ENCODE data around the gene TIMM44. TPM values are rescaled to one million over a fixed set of nuclear protein-coding genes. Genes with fewer than 3 reads are reported as not detected.

TIMM44 gene
- polyA plus RNA-seq, 3 donors: 9.5 to 33.2 (median 10.4) TPM

- peaks cover 66 to 83% of the 10 kb centered on the region in 2 donors for H3K36me3 ChIP-seq (replicated peaks in 1 of 2; ENCODE audit: control insufficient read depth in 1 of 2, insufficient read depth in 2 of 2, low read length in 2 of 2)
- H3K27me3 Mint-ChIP-seq (ENCODE audit: low read depth in 3 of 3): no peaks in the 10 kb centered on the region
- no peaks in the 10 kb centered on the region for H3K27me3 ChIP-seq (ENCODE audit: control insufficient read depth in 2 of 2, insufficient read depth in 2 of 2, low read length in 2 of 2)
- intact Hi-C loops (cut with micrococcal nuclease): loop anchor here in 1 of 2 donors (10.0 kb wide), 1 partner anchor 186 kb away; no protein-coding TSS in a partner anchor
- no peak overlapping the region for H3K27ac Mint-ChIP-seq
- no peaks in the 10 kb centered on the region for H3K79me2 ChIP-seq (ENCODE audit: insufficient read depth, low read length)
- no peak overlapping the region for H3K9ac ChIP-seq (ENCODE audit: insufficient read depth, low read length, poor library complexity, severe bottlenecking)
- H3K4me2 ChIP-seq (replicated peaks; ENCODE audit: extremely low read depth, low read length, poor library complexity, severe bottlenecking): no peak overlapping the region
- no peaks in the 10 kb centered on the region for H3K9me3 Mint-ChIP-seq
- H3K4me1 Mint-ChIP-seq: no peaks in the 10 kb centered on the region
- no peaks in the 10 kb centered on the region for H3K9me3 ChIP-seq (replicated peaks in 1 of 2; ENCODE audit: control insufficient read depth in 1 of 2, insufficient read depth in 1 of 2, low read length in 2 of 2)
- H2AFZ ChIP-seq (ENCODE audit: insufficient read depth, low read depth, low read length, poor library complexity, severe bottlenecking): no peak overlapping the region
- TF ChIP-seq CTCF (IDR thresholded peaks at IDR 0.05): no peak
- whole genome bisulfite sequencing (ENCODE audit: insufficient coverage): 95% methylated on average over 18 of the region's 20 CpGs
- H3K27ac ChIP-seq (ENCODE audit: low read depth in 1 of 2, low read length in 2 of 2): no peak overlapping the region
- H3K36me3 Mint-ChIP-seq: peaks cover 51 to 92% of the 10 kb centered on the region in 2 donors
- peaks cover 8% of the 10 kb centered on the region for H4K20me1 ChIP-seq (ENCODE audit: insufficient read depth, low read length)
- H3K4me1 ChIP-seq (ENCODE audit: control insufficient read depth in 1 of 2, insufficient read depth in 2 of 2, low read length in 2 of 2): no peaks in the 10 kb centered on the region
- no peak overlapping the region for H3K4me3 Mint-ChIP-seq
- H3K4me3 ChIP-seq (replicated peaks in 1 of 3; ENCODE audit: low read depth in 2 of 3, low read length in 3 of 3): no peak overlapping the region
- no peak for DNase-seq
These were observed 25.5 kb upstream of the TIMM44 start for GRCh38 chr19:7968796-7969554.

- peaks cover 67 to 83% of the 10 kb centered on the region in 2 donors for H3K36me3 ChIP-seq (replicated peaks in 1 of 2; ENCODE audit: control insufficient read depth in 1 of 2, insufficient read depth in 2 of 2, low read length in 2 of 2)
- TF ChIP-seq CTCF (IDR thresholded peaks at IDR 0.05): no peak
- H3K9me3 ChIP-seq (replicated peaks in 1 of 2; ENCODE audit: control insufficient read depth in 1 of 2, insufficient read depth in 1 of 2, low read length in 2 of 2): no peaks in the 10 kb centered on the region
- H3K27me3 ChIP-seq (ENCODE audit: control insufficient read depth in 2 of 2, insufficient read depth in 2 of 2, low read length in 2 of 2): no peaks in the 10 kb centered on the region
- Mint-ChIP-seq H3K9me3 (no peaks in the 10 kb centered on the region), H3K27me3 (ENCODE audit: low read depth in 3 of 3) (peaks cover 0 to 1% (median 0%) of the 10 kb centered on the region in 3 donors), H3K36me3 (peaks cover 50 to 92% of the 10 kb centered on the region in 2 donors), H3K4me3 (no peak overlapping the region), H3K4me1 (no peaks in the 10 kb centered on the region), H3K27ac (peak overlapping the region in 1 of 7 donors; percentile 54)
- no peak overlapping the region for H3K9ac ChIP-seq (ENCODE audit: insufficient read depth, low read length, poor library complexity, severe bottlenecking)
- peaks cover 8% of the 10 kb centered on the region for H4K20me1 ChIP-seq (ENCODE audit: insufficient read depth, low read length)
- no peak overlapping the region for H3K27ac ChIP-seq (ENCODE audit: low read depth in 1 of 2, low read length in 2 of 2)
- no peak overlapping the region for H2AFZ ChIP-seq (ENCODE audit: insufficient read depth, low read depth, low read length, poor library complexity, severe bottlenecking)
- no peak overlapping the region for H3K4me3 ChIP-seq (replicated peaks in 1 of 3; ENCODE audit: low read depth in 2 of 3, low read length in 3 of 3)
- intact Hi-C loops (cut with micrococcal nuclease): loop anchor here in 1 of 2 donors (10.0 kb wide), 1 partner anchor 187 kb away; no protein-coding TSS in a partner anchor
- H3K79me2 ChIP-seq (ENCODE audit: insufficient read depth, low read length): no peaks in the 10 kb centered on the region
- no peak for DNase-seq
- WGBS (ENCODE audit: insufficient coverage): over 99% methylated on average over 12 of the region's 15 CpGs
- no peak overlapping the region for H3K4me2 ChIP-seq (replicated peaks; ENCODE audit: extremely low read depth, low read length, poor library complexity, severe bottlenecking)
- no peaks in the 10 kb centered on the region for H3K4me1 ChIP-seq (ENCODE audit: control insufficient read depth in 1 of 2, insufficient read depth in 2 of 2, low read length in 2 of 2)
These were observed 24.7 kb upstream of the TIMM44 start for GRCh38 chr19:7968008-7968795.

Data from CD14-positive monocyte (primary cell).